Stimulated activated CD4-positive, alpha-beta T cell treated with anti-CD3 and anti-CD28 coated beads, Interleukin-2, amount 100 ng/mL, for 48 hours (primary cell): ENCODE measurements around the gene FITM1.

Experiments
- DNase-seq, 2 donors: peaks; one replicate each; pipeline ENCODE4 v3.0.0-alpha.2; 2020

Gene FITM1

DNA sequence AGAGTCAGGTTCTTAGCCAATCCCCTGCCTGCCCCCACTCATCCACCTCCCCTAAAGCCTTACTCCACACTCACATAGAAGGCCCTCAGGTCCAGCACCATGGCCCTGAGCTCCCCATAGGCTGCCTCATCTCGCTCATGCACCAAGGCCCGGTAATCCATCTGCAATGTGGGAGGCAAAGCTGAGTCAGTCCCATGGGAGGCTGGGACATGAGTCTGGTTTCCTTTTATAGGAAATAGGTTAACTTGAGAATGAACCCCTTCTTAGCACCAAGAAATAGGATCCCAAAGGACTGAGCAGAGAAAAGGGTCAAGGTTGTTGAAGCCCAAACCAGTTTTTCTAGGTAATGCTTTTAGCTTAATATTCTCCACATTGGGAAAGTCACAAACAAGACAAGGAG is 13.1 kb downstream of the FITM1 start:
- DNase-seq: no peak

DNA sequence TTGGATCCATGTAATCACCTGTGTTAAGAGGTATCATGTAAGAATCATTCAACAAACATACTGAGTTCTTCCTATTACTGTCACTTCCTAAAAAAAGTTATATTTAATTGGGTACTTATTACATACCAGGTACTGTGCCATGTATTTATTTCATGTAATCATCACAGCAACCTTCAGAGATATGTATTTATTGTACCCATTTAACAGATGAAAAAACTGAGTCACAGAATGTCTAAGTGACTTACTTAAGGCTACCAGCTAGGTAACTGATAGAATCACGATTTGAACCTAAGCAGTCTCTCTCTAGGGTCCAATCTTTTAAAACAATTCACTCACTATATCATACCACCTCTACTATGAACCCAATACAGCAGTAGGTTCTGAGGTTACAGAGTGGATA is 14.0 kb downstream of the FITM1 start:
- DNase-seq: no peak

DNA sequence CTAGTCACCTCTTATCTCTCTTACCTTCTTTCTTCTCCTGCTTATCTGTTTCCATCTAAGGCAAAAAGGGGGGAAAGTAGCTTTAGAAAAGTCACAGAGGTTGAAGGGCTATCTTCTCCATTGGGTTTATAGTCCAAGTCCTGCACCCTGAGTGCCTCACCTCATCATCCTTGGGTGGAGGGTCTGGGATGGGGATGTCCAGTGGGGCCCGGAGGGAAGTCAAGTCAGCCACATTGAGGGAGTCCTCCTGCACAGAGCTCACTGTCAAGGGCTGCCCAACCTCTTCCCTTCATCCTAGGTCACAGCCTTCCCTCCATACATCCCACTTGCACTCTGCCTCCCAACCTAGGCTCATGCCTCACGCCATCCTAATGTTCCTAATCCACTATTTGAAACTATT is 14.8 kb downstream of the FITM1 start:
- DNase-seq: no peak

DNA sequence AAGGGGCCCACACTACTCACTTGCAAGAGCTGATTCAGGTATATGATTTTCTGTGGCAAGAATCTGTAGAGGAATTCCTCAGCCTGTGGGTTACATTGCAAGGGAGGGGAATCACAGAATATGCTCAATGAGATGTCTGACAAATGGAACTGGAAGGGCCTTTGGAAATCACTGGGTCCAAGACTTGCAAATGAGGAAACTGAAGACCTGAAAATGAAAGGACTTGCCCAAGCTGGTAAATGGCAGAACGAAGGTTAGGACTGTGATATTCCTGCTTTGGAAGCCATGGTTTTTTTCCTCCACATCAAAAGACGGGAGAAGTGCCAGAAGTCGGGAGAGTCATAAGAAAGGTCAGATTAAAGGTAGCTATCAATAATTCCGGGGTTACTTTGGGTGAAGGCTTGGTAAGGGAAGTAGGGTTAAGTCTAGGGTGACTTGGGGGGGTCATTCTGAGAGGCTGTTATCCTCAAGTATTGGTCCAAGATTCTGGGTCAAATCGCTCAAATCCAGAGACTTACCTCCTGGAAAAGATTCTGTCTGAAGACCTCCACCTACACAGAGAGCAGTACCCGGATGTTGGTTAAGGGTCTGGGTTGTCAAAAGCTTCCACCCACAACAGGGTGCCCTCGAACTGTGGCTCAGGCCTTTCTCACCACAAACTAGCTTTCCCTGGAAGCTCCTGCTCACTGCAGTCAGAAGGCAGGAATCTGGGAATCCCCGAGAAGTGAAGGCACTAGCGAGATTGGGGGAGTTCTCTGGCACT is 15.4 kb downstream of the FITM1 start:
- DNase-seq: no peak

DNA sequence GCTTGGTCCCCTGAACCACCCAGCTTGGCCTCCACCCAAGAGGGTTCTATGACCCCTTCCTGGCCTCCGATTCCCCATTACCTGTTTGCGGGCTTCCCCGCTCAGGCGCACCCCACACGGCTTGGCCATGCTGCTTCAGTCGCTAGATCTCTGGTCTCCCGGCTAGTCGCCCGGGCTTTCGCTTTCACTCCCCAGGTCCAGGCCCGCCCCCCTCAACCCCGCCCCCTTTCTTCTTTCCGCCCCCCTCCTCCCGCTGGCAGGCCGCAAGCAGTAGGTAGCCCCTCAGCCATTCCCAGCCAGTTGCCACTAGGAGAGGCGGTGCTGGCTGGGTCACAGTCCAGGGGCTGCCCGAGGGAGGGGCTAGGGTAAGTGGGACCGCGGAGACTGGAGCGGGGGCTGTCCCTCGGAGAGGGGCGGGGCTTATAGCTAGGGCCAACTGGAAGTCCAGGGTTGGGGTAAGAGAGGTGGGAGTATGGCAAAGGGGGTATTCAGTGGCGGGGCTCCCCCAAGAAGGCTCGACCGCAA is 16.1 kb downstream of the FITM1 start, which contains the start of gene PSME2:
Gene PSME2 (minus strand): TSS at position 158 of the 525 bp plus-strand sequence. CDS start 29 bp downstream, at position 129.
- peak; percentile 84 to 86 for DNase-seq

DNA sequence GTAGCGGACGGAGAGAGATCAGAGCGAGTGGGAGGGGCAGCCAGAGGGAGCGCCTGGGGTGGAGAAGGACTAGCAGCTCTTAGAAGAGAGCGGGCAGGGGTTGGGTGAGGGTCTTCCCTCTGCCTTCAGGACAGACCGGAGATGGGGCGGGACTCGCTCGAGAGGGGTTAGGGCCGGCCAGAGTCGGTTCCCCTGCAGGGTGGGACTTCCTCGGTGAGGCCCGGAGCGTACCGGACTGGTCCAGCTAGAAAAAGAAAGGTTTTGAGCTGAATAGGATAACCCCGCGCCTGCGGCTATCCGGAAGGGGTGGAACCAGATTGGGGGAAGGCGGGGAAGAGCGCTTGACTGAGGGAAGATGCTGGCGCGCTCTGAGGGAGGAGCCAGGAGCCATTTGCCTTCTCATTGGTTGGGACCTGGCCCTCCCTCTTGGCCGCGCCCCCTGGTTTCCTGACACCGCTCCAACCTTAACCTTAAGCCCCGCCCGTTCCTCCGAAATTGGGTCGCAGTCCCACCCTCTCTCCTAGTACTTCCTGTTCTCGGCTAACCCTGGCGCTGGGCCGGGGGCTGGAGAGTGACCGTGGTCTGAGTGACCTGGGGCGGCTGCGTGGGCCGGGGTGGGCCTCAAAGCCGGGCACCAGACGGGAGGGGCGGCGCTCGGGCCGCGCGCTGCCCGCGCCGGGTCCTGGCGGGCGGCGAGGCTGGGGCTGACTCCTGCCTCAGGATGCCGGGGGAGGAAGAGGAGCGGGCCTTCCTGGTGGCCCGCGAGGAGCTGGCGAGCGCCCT is 16.7 kb downstream of the FITM1 start, which contains the start of gene RNF31:
Gene RNF31 (plus strand): TSS at position 521 of the 783 bp plus-strand sequence. CDS start 201 bp downstream, at position 722.
- DNase-seq: peak; percentile 94 to 96

DNA sequence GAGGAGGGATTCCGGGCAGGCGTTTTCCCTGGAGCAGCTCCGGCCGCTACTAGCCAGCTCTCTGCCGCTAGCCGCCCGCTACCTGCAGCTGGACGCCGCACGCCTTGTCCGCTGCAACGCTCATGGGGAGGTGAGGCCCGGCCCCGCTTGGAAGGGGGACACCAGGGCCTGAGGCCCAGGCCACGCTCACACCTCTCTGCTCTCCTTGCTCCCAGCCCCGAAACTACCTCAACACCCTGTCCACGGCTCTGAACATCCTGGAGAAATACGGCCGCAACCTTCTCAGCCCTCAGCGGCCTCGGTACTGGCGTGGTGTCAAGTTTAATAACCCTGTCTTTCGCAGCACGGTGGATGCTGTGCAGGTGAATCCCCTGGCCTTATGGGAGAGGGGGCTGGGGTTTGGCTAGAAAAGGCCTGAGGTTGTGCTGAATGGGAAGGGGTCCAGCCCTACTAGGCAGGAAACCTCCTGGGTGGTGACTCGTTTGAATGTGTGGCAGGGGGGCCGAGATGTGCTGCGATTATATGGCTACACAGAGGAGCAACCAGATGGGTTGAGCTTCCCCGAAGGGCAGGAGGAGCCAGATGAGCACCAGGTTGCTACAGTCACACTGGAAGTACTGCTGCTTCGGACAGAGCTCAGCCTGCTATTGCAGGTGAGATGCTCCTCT is 17.4 kb downstream of the FITM1 start:
- no peak for DNase-seq

DNA sequence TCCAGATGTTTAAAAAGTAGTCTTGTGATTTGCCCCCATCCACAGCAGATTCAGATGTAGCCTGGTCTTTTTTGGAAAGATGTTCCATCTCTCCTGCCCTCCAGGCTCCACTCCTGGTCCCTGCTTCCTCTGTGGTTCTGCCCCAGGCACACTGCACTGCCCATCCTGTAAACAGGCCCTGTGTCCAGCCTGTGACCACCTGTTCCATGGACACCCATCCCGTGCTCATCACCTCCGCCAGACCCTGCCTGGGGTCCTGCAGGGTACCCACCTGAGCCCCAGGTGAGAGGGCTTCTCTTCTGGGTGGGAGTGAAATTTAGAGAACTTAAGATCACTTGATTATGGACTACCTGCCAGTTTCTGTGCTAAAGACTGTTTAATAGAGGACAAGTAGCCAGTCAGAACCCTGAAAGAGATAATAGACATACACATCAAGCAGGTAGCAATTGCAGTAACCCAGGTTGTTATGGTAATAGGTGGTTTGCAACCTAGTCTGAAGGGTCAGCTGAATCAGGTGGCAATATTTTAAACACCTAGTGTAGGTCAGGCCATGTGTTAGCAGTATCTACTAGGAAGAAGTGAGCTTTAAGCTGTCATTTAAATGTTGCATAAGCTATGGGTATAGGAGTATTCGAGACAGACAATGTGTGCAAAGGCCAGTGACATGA is 19.0 kb downstream of the FITM1 start:
- DNase-seq: no peak

DNA sequence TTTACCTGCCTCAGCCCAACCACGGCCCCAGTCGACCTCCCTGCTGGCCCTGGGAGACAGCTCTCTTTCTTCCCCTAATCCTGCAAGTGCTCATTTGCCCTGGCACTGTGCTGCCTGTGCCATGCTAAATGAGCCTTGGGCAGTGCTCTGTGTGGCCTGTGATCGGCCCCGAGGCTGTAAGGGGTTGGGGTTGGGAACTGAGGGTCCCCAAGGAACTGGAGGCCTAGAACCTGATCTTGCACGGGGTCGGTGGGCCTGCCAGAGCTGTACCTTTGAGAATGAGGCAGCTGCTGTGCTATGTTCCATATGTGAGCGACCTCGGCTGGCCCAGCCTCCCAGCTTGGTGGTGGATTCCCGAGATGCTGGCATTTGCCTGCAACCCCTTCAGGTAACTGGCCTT is 19.6 kb downstream of the FITM1 start:
- DNase-seq: no peak

DNA sequence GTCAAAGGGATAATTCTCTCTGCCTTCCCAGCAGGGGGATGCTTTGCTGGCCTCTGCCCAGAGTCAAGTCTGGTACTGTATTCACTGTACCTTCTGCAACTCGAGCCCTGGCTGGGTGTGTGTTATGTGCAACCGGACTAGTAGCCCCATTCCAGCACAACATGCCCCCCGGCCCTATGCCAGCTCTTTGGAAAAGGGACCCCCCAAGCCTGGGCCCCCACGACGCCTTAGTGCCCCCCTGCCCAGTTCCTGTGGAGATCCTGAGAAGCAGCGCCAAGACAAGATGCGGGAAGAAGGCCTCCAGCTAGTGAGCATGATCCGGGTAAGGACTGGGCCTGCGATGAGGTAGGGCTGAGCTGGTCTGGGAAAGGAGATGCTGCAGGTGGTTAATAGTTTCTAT is 20.1 kb downstream of the FITM1 start:
- DNase-seq: no peak

DNA sequence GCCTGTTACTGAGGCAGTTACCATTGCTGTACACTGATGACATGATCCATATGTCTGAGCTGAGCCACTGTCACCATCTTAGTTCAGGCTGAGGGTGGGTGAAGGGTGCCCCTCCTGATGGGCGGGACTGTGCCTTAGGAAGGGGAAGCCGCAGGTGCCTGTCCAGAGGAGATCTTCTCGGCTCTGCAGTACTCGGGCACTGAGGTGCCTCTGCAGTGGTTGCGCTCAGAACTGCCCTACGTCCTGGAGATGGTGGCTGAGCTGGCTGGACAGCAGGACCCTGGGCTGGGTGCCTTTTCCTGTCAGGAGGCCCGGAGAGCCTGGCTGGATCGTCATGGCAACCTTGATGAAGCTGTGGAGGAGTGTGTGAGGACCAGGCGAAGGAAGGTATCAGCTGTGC is 20.5 kb downstream of the FITM1 start:
- DNase-seq: no peak

DNA sequence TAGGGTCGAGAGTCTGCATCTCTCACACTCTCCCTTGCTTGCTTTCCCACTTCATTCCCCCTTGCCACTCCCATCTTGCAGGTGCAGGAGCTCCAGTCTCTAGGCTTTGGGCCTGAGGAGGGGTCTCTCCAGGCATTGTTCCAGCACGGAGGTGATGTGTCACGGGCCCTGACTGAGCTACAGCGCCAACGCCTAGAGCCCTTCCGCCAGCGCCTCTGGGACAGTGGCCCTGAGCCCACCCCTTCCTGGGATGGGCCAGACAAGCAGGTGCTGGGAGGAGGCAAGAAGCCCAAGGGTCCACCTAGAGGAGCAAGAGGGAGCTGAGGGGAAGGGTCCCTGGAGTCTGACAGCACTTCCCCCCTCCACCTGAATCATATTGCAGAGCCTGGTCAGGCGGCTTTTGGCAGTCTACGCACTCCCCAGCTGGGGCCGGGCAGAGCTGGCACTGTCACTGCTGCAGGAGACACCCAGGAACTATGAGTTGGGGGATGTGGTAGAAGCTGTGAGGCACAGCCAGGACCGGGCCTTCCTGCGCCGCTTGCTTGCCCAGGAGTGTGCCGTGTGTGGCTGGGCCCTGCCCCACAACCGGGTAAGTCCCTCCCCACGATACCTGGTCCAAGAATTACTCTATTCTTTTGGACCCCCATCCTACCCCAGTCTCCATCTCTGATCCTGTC is 21.1 kb downstream of the FITM1 start:
- no peak for DNase-seq

DNA sequence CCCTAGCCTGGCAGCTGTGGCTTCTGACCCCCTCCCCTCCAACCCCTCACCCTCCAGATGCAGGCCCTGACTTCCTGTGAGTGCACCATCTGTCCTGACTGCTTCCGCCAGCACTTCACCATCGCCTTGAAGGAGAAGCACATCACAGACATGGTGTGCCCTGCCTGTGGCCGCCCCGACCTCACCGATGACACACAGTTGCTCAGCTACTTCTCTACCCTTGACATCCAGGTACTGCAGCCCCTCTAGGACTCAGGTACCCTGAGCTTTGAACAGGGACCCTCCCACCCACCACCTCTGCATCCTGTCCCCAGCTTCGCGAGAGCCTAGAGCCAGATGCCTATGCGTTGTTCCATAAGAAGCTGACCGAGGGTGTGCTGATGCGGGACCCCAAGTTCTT is 24.6 kb downstream of the FITM1 start:
- no peak for DNase-seq

DNA sequence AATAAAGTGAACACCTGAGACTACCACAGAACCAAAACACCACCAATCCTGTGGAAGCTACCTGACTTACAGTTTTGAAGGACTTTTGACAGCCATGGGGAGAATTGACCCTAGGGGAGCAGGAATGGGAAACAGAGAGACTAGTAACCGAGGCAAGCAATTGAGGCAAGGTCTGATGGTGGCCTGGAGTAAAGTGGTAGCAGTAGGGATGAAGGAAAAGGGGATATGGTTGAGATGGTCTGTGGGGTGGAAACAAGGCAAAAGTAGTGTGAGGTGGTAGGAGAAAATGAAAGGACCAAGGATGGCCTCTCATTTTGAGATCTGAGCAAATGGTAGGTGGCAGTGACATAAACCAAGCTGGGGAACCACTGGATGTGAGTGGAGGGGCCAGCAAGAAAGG is 26.4 kb downstream of the FITM1 start:
- no peak for DNase-seq

DNA sequence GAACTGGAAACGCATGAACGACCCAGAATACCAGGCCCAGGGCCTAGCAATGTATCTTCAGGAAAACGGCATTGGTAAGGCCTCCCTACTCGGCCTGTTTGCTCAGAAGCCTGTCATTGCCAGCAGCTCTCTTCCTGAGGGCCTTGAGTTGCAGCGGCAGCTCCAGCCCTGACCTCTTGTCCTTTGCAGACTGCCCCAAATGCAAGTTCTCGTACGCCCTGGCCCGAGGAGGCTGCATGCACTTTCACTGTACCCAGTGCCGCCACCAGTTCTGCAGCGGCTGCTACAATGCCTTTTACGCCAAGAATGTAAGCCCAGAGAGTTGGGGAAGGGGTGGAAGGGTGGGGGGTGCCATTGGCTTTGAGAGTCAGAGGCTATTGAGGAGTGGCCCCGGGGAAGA is 26.9 kb downstream of the FITM1 start:
- no peak for DNase-seq

DNA sequence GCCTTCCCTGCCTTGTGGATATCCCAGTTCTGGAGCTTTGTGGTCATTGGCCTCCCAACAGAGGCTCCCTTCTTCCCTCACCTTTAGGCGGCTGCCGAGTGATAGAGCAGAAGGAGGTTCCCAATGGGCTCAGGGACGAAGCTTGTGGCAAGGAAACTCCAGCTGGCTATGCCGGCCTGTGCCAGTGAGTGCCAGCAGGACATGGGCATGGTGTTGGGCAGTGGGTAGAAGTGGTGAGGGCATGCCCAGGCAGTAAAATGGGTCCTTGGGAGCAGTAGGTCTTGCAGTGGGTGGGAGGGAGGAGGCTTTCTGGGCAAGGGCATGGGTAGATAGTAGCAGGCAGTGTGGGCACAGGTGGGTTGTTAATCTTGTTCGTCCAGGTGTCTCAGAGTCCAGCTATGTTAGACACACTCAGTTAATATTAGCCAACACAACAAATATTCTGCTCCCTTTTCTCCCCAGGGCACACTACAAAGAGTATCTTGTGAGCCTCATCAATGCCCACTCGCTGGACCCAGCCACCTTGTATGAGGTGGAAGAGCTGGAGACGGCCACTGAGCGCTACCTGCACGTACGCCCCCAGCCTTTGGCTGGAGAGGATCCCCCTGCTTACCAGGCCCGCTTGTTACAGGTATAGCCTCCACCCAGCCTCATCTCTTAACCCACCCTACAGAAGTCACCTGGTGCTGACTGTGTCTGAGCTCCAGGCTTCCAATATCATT is 29.5 kb downstream of the FITM1 start:
- DNase-seq: no peak

DNA sequence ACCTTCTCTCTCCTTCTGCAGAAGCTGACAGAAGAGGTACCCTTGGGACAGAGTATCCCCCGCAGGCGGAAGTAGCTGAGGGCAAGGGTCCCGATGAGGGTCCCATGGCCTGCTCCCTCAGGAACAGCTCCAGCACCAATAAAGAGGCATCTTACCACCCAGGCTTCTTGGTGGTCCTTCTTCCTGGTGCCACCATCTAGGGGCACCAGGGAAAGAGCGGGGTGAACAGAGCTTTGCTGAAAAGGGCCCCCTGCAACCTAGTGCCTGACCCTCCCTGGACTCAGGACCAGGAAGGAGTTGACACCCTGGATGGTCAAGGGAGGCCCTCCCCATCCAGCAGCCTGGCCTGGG is 30.0 kb downstream of the FITM1 start:
- DNase-seq: no peak

DNA sequence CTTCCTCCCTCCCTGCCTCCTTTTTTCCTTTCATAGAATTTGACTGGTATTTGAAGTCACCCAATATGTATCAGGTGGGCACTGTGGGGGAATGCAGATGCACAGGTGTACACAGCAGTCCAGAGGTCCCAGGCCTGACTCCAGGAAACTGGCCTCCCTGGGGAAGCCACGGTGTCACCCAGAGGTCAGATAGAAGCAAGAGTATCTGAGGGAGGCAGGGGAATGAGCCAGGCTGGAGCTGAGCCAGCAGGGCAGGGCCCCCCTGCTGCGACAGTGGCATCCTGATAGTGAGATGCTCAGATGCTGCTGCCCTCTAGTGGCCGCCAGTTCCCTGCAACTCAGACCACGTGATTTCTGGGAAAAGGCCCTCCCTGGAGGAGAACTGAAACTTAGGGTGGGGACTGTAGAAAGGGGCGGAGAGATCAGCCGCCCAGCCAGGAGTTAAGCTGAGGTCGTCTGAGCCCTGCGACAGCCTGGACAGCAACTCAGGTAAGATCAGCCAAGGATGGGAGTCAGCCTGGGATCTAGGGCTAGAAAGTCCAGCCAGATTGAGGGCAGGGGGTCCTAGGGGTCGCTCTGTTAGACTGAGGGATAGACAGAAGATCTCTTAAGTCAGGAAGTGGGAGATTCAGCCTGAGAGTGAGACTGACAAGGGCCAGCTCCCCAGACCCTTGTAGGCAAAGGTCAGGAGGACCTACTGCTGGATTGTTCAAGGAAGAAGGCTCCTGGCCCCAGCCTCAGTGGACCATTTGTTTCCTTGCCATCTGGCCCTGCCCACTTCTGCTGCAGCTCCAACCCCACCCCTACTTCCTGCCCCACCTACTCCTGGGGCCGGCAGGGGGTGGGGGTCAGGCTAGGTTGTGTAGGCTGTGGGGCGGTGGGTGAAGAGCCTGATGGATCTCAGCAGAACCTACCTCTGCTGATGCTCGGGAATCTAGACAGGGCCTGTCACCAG is 30.7 kb downstream of the FITM1 start, which contains the start of gene IRF9:
Gene IRF9 (plus strand): TSS at position 416 of the 955 bp plus-strand sequence. CDS start 880 bp downstream, outside the sequence.
- DNase-seq: peak; percentile 100

DNA sequence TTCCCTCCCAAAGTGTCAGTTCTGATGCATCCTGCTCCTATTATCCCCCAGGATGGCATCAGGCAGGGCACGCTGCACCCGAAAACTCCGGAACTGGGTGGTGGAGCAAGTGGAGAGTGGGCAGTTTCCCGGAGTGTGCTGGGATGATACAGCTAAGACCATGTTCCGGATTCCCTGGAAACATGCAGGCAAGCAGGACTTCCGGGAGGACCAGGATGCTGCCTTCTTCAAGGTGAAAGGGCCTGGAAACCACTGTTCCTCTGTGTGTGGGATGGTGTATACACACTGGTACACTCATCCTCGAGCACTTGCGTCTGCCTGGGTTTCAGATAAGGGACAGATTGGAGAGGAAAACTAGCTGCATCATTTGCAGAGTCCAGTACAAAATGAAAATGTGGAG is 31.6 kb downstream of the FITM1 start:
- DNase-seq: no peak

DNA sequence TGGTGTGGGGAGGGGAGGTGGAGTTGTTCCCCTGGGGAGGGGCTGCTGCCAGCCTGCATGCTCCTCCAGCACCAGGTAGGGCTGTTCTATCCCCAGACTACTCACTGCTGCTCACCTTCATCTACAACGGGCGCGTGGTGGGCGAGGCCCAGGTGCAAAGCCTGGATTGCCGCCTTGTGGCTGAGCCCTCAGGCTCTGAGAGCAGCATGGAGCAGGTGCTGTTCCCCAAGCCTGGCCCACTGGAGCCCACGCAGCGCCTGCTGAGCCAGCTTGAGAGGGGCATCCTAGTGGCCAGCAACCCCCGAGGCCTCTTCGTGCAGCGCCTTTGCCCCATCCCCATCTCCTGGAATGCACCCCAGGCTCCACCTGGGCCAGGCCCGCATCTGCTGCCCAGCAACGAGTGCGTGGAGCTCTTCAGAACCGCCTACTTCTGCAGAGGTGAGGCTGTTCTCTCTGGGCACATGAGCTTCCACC is 34.1 kb downstream of the FITM1 start:
- DNase-seq: no peak
